GM18520 (cell line): Measurements from ENCODE around the gene RAD51B.
"Not testable (repeated sequence)": the region's sequence is repeated elsewhere in the genome, so short reads cannot be mapped to it uniquely, and the experiment has no call there.

Source experiments
- ATAC-seq: cut with Tn5 transposase; IDR thresholded peaks from one replicate; pipeline ENCODE4 v1.9.1; 2021; ENCODE audit not compliant: unreplicated experiment

Gene RAD51B

GRCh38 chr14:68741839-68742470 is 922.4 kb downstream of the RAD51B start:
- ATAC-seq = peak; percentile 67

GRCh38 chr14:68744613-68745012 is 925.0 kb downstream of the RAD51B start:
- ATAC-seq = no peak

GRCh38 chr14:68747393-68747792 is 927.8 kb downstream of the RAD51B start:
- ATAC-seq = no peak

GRCh38 chr14:68748260-68748659 is 928.7 kb downstream of the RAD51B start:
- no peak for ATAC-seq

- no peak for ATAC-seq
These were observed 929.1 kb downstream of the RAD51B start for GRCh38 chr14:68748691-68749090.

- ATAC-seq = no peak
These were observed 930.2 kb downstream of the RAD51B start for GRCh38 chr14:68749487-68750475.

- ATAC-seq = no peak
These were observed 932.9 kb downstream of the RAD51B start for GRCh38 chr14:68752271-68753006.

GRCh38 chr14:68753690-68754089 is 934.1 kb downstream of the RAD51B start:
- no peak for ATAC-seq

- ATAC-seq = no peak
These were observed 935.4 kb downstream of the RAD51B start for GRCh38 chr14:68755016-68755353.

- ATAC-seq = no peak
These were observed 936.5 kb downstream of the RAD51B start for GRCh38 chr14:68756000-68756481.

- no peak for ATAC-seq
These were observed 937.2 kb downstream of the RAD51B start for GRCh38 chr14:68756734-68757133.

GRCh38 chr14:68757618-68758081 is 938.1 kb downstream of the RAD51B start:
- no peak for ATAC-seq

GRCh38 chr14:68758301-68758700 is 938.7 kb downstream of the RAD51B start:
- ATAC-seq = no peak

GRCh38 chr14:68759017-68759560 is 939.5 kb downstream of the RAD51B start:
- ATAC-seq = no peak

GRCh38 chr14:68759937-68760336 is 940.4 kb downstream of the RAD51B start:
- no peak for ATAC-seq

GRCh38 chr14:68760761-68761160 is 941.2 kb downstream of the RAD51B start:
- no peak for ATAC-seq

- no peak for ATAC-seq
These were observed 941.8 kb downstream of the RAD51B start for GRCh38 chr14:68761391-68761790.

GRCh38 chr14:68762953-68763764 is 943.6 kb downstream of the RAD51B start:
- ATAC-seq = no peak

GRCh38 chr14:68763843-68764242 is 944.3 kb downstream of the RAD51B start:
- not testable (repeated sequence) for ATAC-seq
